A673 (cell line): ENCODE results near the gene C15orf61.

Source experiments
- EZH2 ChIP-seq: fragments of 200-600 bp; sonication (generic); IDR thresholded peaks from 2 replicates; pipeline ENCODE4 v1.6.1; 2017; ENCODE audit warnings: borderline replicate concordance, low read depth, mild to moderate bottlenecking, mixed read lengths, antibody characterized with exemption, low read length; ENCODE audit not compliant: poor library complexity, severe bottlenecking
- TF ChIP-seq, protein P1 (sequence below): fragments of 300-800, 200-600 bp; sonication (generic); conservative IDR thresholded peaks from 2 replicates; pipeline ENCODE4 v1.5.1; 2017; ENCODE audit warnings: low read depth, mild to moderate bottlenecking, antibody characterized with exemption, low read length, moderate library complexity, mixed read lengths

DNA sequence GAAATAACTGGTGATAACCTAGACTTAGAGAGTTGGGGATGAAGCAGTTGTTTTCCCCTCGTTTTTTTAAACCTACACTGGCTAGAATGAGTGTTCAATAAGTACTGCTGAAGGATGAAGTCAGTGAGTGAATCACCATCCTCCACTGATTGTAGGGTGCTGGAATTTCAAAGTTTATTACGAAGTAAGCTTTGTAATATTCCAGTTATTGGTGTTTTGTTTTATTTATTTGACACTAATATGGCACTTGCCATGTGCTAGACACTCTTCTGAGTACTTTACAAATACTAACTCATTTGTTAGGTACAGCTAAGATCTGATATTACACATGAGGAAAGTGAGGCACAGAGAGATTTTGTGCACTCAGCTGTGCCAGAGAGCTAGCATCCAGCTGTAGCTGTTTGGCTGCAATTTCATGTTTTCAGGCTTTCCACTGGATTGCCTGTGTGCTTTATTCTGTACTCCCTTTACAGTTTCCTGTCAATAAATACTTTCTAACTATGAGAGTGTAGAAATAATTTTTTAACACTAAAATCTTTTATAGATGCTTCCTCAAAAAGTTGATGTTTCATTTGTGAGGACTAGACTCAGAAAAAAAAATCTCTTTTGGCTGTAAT, 27.4 kb downstream of the C15orf61 start:
- TF ChIP-seq, protein P1, sequence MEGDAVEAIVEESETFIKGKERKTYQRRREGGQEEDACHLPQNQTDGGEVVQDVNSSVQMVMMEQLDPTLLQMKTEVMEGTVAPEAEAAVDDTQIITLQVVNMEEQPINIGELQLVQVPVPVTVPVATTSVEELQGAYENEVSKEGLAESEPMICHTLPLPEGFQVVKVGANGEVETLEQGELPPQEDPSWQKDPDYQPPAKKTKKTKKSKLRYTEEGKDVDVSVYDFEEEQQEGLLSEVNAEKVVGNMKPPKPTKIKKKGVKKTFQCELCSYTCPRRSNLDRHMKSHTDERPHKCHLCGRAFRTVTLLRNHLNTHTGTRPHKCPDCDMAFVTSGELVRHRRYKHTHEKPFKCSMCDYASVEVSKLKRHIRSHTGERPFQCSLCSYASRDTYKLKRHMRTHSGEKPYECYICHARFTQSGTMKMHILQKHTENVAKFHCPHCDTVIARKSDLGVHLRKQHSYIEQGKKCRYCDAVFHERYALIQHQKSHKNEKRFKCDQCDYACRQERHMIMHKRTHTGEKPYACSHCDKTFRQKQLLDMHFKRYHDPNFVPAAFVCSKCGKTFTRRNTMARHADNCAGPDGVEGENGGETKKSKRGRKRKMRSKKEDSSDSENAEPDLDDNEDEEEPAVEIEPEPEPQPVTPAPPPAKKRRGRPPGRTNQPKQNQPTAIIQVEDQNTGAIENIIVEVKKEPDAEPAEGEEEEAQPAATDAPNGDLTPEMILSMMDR: no peak
- TF ChIP-seq EZH2: no peak
